Fibroblast of lung (primary cell): ENCODE data around the gene PSMC3IP. TPM values are rescaled to one million over a fixed set of nuclear protein-coding genes. Genes with fewer than 3 reads are reported as not detected.

Source experiments
- DNase-seq, 2 donors: peaks; one replicate each; pipeline versions ENCODE4 v3.0.0 to v3.0.0-alpha.2; 2010; ENCODE audit warnings: low read depth in 2 of 2
- H2AFZ ChIP-seq: 2 replicates; pipeline ENCODE4 v1.5.1; 2012; ENCODE audit warnings: low read length, control low read depth, inconsistent platforms
- H3K27ac ChIP-seq: 2 replicates; pipeline ENCODE4 v1.5.1; 2011; ENCODE audit warnings: low read length, control low read depth; ENCODE audit not compliant: insufficient read depth
- H3K27me3 ChIP-seq: 2 replicates; pipeline ENCODE4 v1.5.1; 2011; ENCODE audit warnings: mild to moderate bottlenecking, low read length; ENCODE audit not compliant: control insufficient read depth, insufficient read depth
- H3K36me3 ChIP-seq: 2 replicates; pipeline ENCODE4 v1.5.1; 2011; ENCODE audit warnings: low read length; ENCODE audit not compliant: control insufficient read depth, insufficient read depth
- H3K4me1 ChIP-seq: 2 replicates; pipeline ENCODE4 v1.5.1; 2011; ENCODE audit warnings: low read length; ENCODE audit not compliant: control insufficient read depth, insufficient read depth; ENCODE audit errors: extremely low read depth
- H3K4me2 ChIP-seq: 2 replicates; pipeline ENCODE4 v1.5.1; 2011; ENCODE audit warnings: low read length, control low read depth; ENCODE audit not compliant: insufficient read depth; ENCODE audit errors: extremely low read depth
- H3K4me3 ChIP-seq, 4 experiments: fragments of 200-600 bp in 1 of 4; sonication (generic) in 1 of 4; replicated peaks in 1 of 4; 2 replicates each; pipeline ENCODE4 v1.5.1; 2011 to 2016; ENCODE audit warnings: low read length in 4 of 4, low read depth in 3 of 4, mild to moderate bottlenecking in 3 of 4, control low read depth in 2 of 4, inconsistent platforms in 1 of 4, mixed read lengths in 1 of 4; ENCODE audit not compliant: insufficient read depth in 1 of 4; ENCODE audit errors: control extremely low read depth in 1 of 4
- H3K79me2 ChIP-seq: 2 replicates; pipeline ENCODE4 v1.5.1; 2012; ENCODE audit warnings: mild to moderate bottlenecking, low read length, inconsistent platforms; ENCODE audit not compliant: control insufficient read depth, insufficient read depth
- H3K9ac ChIP-seq: 2 replicates; pipeline ENCODE4 v1.5.1; 2011; ENCODE audit warnings: mild to moderate bottlenecking, low read length, control low read depth; ENCODE audit not compliant: insufficient read depth
- H3K9me3 ChIP-seq: 2 replicates; pipeline ENCODE4 v1.5.1; 2012; ENCODE audit warnings: low read depth, low read length; ENCODE audit not compliant: control insufficient read depth, insufficient read depth
- H4K20me1 ChIP-seq: 2 replicates; pipeline ENCODE4 v1.5.1; 2011; ENCODE audit warnings: low read length; ENCODE audit not compliant: control insufficient read depth, insufficient read depth; ENCODE audit errors: extremely low read depth
- CTCF ChIP-seq, 2 donors: IDR thresholded peaks in 1 of 2; conservative IDR thresholded peaks in 1 of 2; 1 replicate in 1 of 2; 2 replicates in 1 of 2; pipeline ENCODE4 v1.5.1; 2011 to 2012; ENCODE audit warnings: low read length in 2 of 2, control low read depth in 1 of 2, inconsistent platforms in 1 of 2, low read depth in 1 of 2, mild to moderate bottlenecking in 1 of 2
- EZH2 ChIP-seq: IDR thresholded peaks from 2 replicates; pipeline ENCODE4 v1.5.1; 2012; ENCODE audit warnings: low read length, control low read depth, mild to moderate bottlenecking; ENCODE audit errors: missing control alignments
- polyA plus RNA-seq, 2 donors: library from polyadenylated mRNA; depleted of rRNA in 1 of 2; stranded (reverse) in 1 of 2; unstranded in 1 of 2; fragments of >200 nt; gene quantifications; 2 replicates each; pipeline ENCODE4 v1.2.1, GENCODE V29; 2011 to 2012; ENCODE audit warnings: missing spikeins in 1 of 2
- total RNA-seq: library from RNA; depleted of rRNA; stranded (reverse); fragments of >200 nt; gene quantifications from 2 replicates; pipeline ENCODE4 v1.2.1, GENCODE V29; 2014

Gene PSMC3IP
- total and polyA plus RNA-seq, 2 donors (not counting 1 experiment from before 2014, with no cell fraction given) = 4.6 to 8.0 TPM

GRCh38 chr17:42568341-42569111, 9.0 kb downstream of the PSMC3IP start:
- H3K79me2 ChIP-seq = peaks cover 36% of the 10 kb centered on the region
- TF ChIP-seq EZH2 = no peak
- TF ChIP-seq CTCF (conservative IDR thresholded peaks at IDR 0.05 in 1 of 2, IDR thresholded peaks at IDR 0.05 in 1 of 2; ENCODE audit: low read depth in 1 of 2, low read length in 2 of 2) = no peak
- no peak overlapping the region for H3K9ac ChIP-seq
- no peak overlapping the region for H3K27ac ChIP-seq
- DNase-seq = no peak
- H3K9me3 ChIP-seq = no peaks in the 10 kb centered on the region
- peaks cover 9% of the 10 kb centered on the region for H3K4me1 ChIP-seq
- no peaks in the 10 kb centered on the region for H4K20me1 ChIP-seq
- H3K4me3 ChIP-seq = no peak overlapping the region
- H3K27me3 ChIP-seq = no peaks in the 10 kb centered on the region
- no peak overlapping the region for H3K4me2 ChIP-seq
- H3K36me3 ChIP-seq = peaks cover 46% of the 10 kb centered on the region
- no peak overlapping the region for H2AFZ ChIP-seq

GRCh38 chr17:42566883-42567573, 10.5 kb downstream of the PSMC3IP start, which contains the start of gene MLX:
TSS of gene MLX (plus strand) at chr17:42567100. CDS start at chr17:42567125, 25 bp downstream.
- Histone ChIP-seq H3K4me2 (peak within 1 kb of the TSS; percentile 99), H3K36me3 (peaks cover 36% of the 10 kb centered on the region), H3K4me1 (peaks cover 16% of the 10 kb centered on the region), H3K27ac (peak within 1 kb of the TSS; percentile 88), H3K4me3 (peak within 1 kb of the TSS; percentile 83 to 93 (median 86)), H3K9me3 (no peaks in the 10 kb centered on the region), H3K9ac (peak within 1 kb of the TSS; percentile 86), H3K27me3 (no peaks in the 10 kb centered on the region), H4K20me1 (no peaks in the 10 kb centered on the region), H3K79me2 (peaks cover 51% of the 10 kb centered on the region), H2AFZ (peak within 1 kb of the TSS; percentile 55)
- TF ChIP-seq CTCF (conservative IDR thresholded peaks at IDR 0.05 in 1 of 2, IDR thresholded peaks at IDR 0.05 in 1 of 2; ENCODE audit: low read depth in 1 of 2, low read length in 2 of 2) (no peak), EZH2 (no peak)
- peak; percentile 78 to 89 for DNase-seq

GRCh38 chr17:42566215-42566882, 11.2 kb downstream of the PSMC3IP start:
- Histone ChIP-seq H3K9ac (peak overlapping the region; percentile 86), H3K36me3 (peaks cover 31% of the 10 kb centered on the region), H3K27ac (peak overlapping the region; percentile 88), H3K79me2 (peaks cover 51% of the 10 kb centered on the region), H3K4me1 (peaks cover 16% of the 10 kb centered on the region), H3K4me3 (peak overlapping the region in 3 of 4 experiments; percentile 85 to 93 (median 87)), H4K20me1 (no peaks in the 10 kb centered on the region), H3K4me2 (peak overlapping the region; percentile 66), H2AFZ (peak overlapping the region; percentile 55), H3K27me3 (no peaks in the 10 kb centered on the region), H3K9me3 (no peaks in the 10 kb centered on the region)
- no peak for DNase-seq
- no peak for TF ChIP-seq EZH2
- TF ChIP-seq CTCF (conservative IDR thresholded peaks at IDR 0.05 in 1 of 2, IDR thresholded peaks at IDR 0.05 in 1 of 2; ENCODE audit: low read depth in 1 of 2, low read length in 2 of 2) = no peak
